GM23338 (cell line): ENCODE measurements around the gene ZNF276. TPM values are rescaled to one million over a fixed set of nuclear protein-coding genes. Genes with fewer than 3 reads are reported as not detected.

Source experiments
- ATAC-seq: fragments of 200-7000 bp; cut with Tn5 transposase; 3 replicates; pipeline ENCODE4 v1.9.1; 2020
- DNase-seq: peaks from one replicate; pipeline ENCODE4 v3.0.0-alpha.2; 2015; ENCODE audit warnings: low spot score
- H2AFZ ChIP-seq: fragments of 200-600 bp; sonication (generic); 2 replicates; pipeline ENCODE4 v1.8.0; 2016; ENCODE audit warnings: antibody characterized with exemption, mild to moderate bottlenecking, moderate library complexity
- H3F3A ChIP-seq: fragments of 200-600 bp; sonication (generic); replicated peaks from 2 replicates; pipeline ENCODE4 v1.8.0; 2017; ENCODE audit warnings: antibody characterized with exemption, mixed run types, low read depth
- H3K27ac ChIP-seq: fragments of 200-600 bp; sonication (generic); 2 replicates; pipeline ENCODE4 v1.6.1; 2016; ENCODE audit warnings: low read depth
- H3K27me3 ChIP-seq: fragments of 200-600 bp; sonication (generic); 2 replicates; pipeline ENCODE4 v1.8.0; 2016; ENCODE audit warnings: mild to moderate bottlenecking, mixed run types, moderate library complexity; ENCODE audit not compliant: insufficient read depth
- H3K36me3 ChIP-seq: fragments of 200-600 bp; sonication (generic); 2 replicates; pipeline ENCODE4 v1.8.0; 2016; ENCODE audit warnings: mild to moderate bottlenecking; ENCODE audit not compliant: insufficient read depth
- H3K4me1 ChIP-seq: fragments of 200-600 bp; sonication (generic); 2 replicates; pipeline ENCODE4 v1.8.0; 2016; ENCODE audit warnings: mild to moderate bottlenecking, moderate library complexity; ENCODE audit not compliant: insufficient read depth
- H3K4me2 ChIP-seq: fragments of 200-600 bp; sonication (generic); 2 replicates; pipeline ENCODE4 v1.7.1; 2017; ENCODE audit warnings: mixed run types
- H3K4me3 ChIP-seq: fragments of 200-600 bp; sonication (generic); 2 replicates; pipeline ENCODE4 v1.6.1; 2016; ENCODE audit warnings: mixed run types
- H3K79me2 ChIP-seq: fragments of 200-600 bp; sonication (generic); replicated peaks from 2 replicates; pipeline ENCODE4 v1.8.0; 2017; ENCODE audit warnings: mild to moderate bottlenecking; ENCODE audit not compliant: insufficient read depth
- H3K9me2 ChIP-seq: fragments of 200-600 bp; sonication (generic); 2 replicates; pipeline ENCODE4 v1.8.0; 2017; ENCODE audit not compliant: insufficient read depth
- H4K20me1 ChIP-seq: fragments of 200-600 bp; sonication (generic); replicated peaks from 2 replicates; pipeline ENCODE4 v1.8.0; 2017; ENCODE audit warnings: mild to moderate bottlenecking; ENCODE audit not compliant: insufficient read depth
- H3K27ac Mint-ChIP-seq: 2 replicates; pipeline ENCODE4 v1.8.0; 2020; ENCODE audit warnings: inconsistent platforms, mild to moderate bottlenecking, moderate library complexity, mixed read lengths
- H3K27me3 Mint-ChIP-seq: 3 replicates; pipeline ENCODE4 v1.8.0; 2022; ENCODE audit warnings: low read depth, mild to moderate bottlenecking, moderate library complexity, mixed read lengths, inconsistent platforms; ENCODE audit not compliant: insufficient read depth, poor library complexity
- H3K36me3 Mint-ChIP-seq: 3 replicates; pipeline ENCODE4 v1.8.0; 2021; ENCODE audit warnings: low read depth, mild to moderate bottlenecking, inconsistent platforms, moderate library complexity, mixed read lengths
- H3K4me1 Mint-ChIP-seq: 3 replicates; pipeline ENCODE4 v1.8.0; 2020; ENCODE audit warnings: mild to moderate bottlenecking, inconsistent platforms, mixed read lengths
- H3K4me3 Mint-ChIP-seq: 3 replicates; pipeline ENCODE4 v1.8.0; 2021; ENCODE audit warnings: moderate library complexity, mild to moderate bottlenecking, inconsistent platforms, mixed read lengths
- H3K9me3 Mint-ChIP-seq: 3 replicates; pipeline ENCODE4 v1.8.0; 2020; ENCODE audit warnings: moderate library complexity, mild to moderate bottlenecking, inconsistent platforms, mixed read lengths
- CREB1 ChIP-seq: fragments of 250-450 bp; sonication (Bioruptor Pico); IDR thresholded peaks from 2 replicates; pipeline ENCODE4 v1.5.0; 2020; ENCODE audit warnings: low read depth, mild to moderate bottlenecking, moderate library complexity
- EZH2 ChIP-seq: fragments of 200-600 bp; sonication (generic); IDR thresholded peaks from one replicate; pipeline ENCODE4 v1.8.0; 2017; ENCODE audit warnings: antibody characterized with exemption, mild to moderate bottlenecking, low read depth; ENCODE audit not compliant: unreplicated experiment
- NANOG ChIP-seq: IDR thresholded peaks from 2 replicates; pipeline ENCODE4 v1.6.1; 2016; ENCODE audit warnings: antibody characterized with exemption, borderline replicate concordance
- STAT1 ChIP-seq: IDR thresholded peaks from one replicate; pipeline ENCODE4 v1.6.1; 2016; ENCODE audit warnings: antibody characterized with exemption; ENCODE audit not compliant: unreplicated experiment
- ZNF114 ChIP-seq: fragments of 250-450 bp; sonication (Bioruptor Pico); IDR thresholded peaks from 2 replicates; pipeline ENCODE4 v1.5.0; 2020; ENCODE audit warnings: mild to moderate bottlenecking, moderate library complexity
- ZNF331 ChIP-seq: fragments of 250-450 bp; sonication (Bioruptor Pico); IDR thresholded peaks from 2 replicates; pipeline ENCODE4 v1.5.0; 2020; ENCODE audit warnings: low read depth, mild to moderate bottlenecking, moderate library complexity
- polyA plus RNA-seq: library from polyadenylated mRNA; unstranded; fragments of >200 nt; fragmentation: Nextera tagmentation; extraction: Ambion mirVana; gene quantifications from 2 replicates; pipeline ENCODE4 v1.2.1, GENCODE V29; 2016
- total RNA-seq: library from RNA; depleted of rRNA; stranded (reverse); fragments of >200 nt; shearing (Covaris generic); gene quantifications from 2 replicates; pipeline ENCODE4 v1.2.3, GENCODE V29; 2014
- TF ChIP-seq, protein P1 (sequence below): fragments of 250-450 bp; sonication (Bioruptor Pico); IDR thresholded peaks from 2 replicates; pipeline ENCODE4 v1.5.0; 2020; ENCODE audit warnings: mild to moderate bottlenecking, moderate library complexity
- TF ChIP-seq, protein P2 (sequence below): IDR thresholded peaks from one replicate; pipeline ENCODE4 v1.6.1; 2018; ENCODE audit warnings: antibody characterized with exemption; ENCODE audit not compliant: unreplicated experiment
- TF ChIP-seq, protein P3 (sequence below), 2 experiments: fragments of 200-600 bp in 1 of 2; sonication (generic) in 1 of 2; conservative IDR thresholded peaks; 2 replicates each; pipeline versions ENCODE4 v1.5.1 to v1.6.1; 2016 to 2017; ENCODE audit warnings: antibody characterized with exemption in 2 of 2, low read depth in 2 of 2, mild to moderate bottlenecking in 2 of 2, moderate library complexity in 1 of 2

Gene ZNF276
- total and polyA plus RNA-seq, 2 experiments from 2014 or later = 3.4 to 15.6 TPM

DNA sequence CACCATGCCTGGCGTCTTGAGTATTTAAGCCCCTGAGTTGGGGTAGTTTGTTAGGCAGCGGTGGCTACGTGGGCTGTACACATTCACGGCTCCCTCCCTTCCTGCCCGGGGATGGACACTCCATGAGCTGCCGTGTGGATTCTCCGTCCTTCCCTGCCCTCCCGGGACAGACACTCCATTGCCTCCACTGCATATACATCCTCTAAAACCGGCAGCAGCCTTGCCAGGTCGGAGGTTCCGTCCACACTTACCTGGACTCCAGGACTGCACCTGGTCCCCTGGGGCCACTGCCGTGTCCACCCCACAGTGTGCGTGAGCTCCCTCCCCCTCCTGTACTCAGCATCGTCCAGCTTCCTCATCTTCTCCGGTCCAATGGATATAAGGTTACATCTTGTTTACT is 16.3 kb upstream of the ZNF276 start (continued):
- TF ChIP-seq, protein P1, sequence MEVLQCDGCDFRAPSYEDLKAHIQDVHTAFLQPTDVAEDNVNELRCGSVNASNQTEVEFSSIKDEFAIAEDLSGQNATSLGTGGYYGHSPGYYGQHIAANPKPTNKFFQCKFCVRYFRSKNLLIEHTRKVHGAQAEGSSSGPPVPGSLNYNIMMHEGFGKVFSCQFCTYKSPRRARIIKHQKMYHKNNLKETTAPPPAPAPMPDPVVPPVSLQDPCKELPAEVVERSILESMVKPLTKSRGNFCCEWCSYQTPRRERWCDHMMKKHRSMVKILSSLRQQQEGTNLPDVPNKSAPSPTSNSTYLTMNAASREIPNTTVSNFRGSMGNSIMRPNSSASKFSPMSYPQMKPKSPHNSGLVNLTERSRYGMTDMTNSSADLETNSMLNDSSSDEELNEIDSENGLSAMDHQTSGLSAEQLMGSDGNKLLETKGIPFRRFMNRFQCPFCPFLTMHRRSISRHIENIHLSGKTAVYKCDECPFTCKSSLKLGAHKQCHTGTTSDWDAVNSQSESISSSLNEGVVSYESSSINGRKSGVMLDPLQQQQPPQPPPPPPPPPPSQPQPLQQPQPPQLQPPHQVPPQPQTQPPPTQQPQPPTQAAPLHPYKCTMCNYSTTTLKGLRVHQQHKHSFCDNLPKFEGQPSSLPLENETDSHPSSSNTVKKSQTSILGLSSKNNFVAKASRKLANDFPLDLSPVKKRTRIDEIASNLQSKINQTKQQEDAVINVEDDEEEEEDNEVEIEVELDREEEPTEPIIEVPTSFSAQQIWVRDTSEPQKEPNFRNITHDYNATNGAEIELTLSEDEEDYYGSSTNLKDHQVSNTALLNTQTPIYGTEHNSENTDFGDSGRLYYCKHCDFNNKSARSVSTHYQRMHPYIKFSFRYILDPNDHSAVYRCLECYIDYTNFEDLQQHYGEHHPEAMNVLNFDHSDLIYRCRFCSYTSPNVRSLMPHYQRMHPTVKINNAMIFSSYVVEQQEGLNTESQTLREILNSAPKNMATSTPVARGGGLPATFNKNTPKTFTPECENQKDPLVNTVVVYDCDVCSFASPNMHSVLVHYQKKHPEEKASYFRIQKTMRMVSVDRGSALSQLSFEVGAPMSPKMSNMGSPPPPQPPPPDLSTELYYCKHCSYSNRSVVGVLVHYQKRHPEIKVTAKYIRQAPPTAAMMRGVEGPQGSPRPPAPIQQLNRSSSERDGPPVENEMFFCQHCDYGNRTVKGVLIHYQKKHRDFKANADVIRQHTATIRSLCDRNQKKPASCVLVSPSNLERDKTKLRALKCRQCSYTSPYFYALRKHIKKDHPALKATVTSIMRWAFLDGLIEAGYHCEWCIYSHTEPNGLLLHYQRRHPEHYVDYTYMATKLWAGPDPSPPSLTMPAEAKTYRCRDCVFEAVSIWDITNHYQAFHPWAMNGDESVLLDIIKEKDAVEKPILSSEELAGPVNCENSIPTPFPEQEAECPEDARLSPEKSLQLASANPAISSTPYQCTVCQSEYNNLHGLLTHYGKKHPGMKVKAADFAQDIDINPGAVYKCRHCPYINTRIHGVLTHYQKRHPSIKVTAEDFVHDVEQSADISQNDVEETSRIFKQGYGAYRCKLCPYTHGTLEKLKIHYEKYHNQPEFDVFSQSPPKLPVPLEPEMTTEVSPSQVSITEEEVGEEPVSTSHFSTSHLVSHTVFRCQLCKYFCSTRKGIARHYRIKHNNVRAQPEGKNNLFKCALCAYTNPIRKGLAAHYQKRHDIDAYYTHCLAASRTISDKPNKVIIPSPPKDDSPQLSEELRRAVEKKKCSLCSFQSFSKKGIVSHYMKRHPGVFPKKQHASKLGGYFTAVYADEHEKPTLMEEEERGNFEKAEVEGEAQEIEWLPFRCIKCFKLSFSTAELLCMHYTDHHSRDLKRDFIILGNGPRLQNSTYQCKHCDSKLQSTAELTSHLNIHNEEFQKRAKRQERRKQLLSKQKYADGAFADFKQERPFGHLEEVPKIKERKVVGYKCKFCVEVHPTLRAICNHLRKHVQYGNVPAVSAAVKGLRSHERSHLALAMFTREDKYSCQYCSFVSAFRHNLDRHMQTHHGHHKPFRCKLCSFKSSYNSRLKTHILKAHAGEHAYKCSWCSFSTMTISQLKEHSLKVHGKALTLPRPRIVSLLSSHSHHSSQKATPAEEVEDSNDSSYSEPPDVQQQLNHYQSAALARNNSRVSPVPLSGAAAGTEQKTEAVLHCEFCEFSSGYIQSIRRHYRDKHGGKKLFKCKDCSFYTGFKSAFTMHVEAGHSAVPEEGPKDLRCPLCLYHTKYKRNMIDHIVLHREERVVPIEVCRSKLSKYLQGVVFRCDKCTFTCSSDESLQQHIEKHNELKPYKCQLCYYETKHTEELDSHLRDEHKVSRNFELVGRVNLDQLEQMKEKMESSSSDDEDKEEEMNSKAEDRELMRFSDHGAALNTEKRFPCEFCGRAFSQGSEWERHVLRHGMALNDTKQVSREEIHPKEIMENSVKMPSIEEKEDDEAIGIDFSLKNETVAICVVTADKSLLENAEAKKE = no peak
- TF ChIP-seq EZH2 (no peak), ZNF331 (CRISPR knock-in tag) (no peak), STAT1 (no peak)

DNA sequence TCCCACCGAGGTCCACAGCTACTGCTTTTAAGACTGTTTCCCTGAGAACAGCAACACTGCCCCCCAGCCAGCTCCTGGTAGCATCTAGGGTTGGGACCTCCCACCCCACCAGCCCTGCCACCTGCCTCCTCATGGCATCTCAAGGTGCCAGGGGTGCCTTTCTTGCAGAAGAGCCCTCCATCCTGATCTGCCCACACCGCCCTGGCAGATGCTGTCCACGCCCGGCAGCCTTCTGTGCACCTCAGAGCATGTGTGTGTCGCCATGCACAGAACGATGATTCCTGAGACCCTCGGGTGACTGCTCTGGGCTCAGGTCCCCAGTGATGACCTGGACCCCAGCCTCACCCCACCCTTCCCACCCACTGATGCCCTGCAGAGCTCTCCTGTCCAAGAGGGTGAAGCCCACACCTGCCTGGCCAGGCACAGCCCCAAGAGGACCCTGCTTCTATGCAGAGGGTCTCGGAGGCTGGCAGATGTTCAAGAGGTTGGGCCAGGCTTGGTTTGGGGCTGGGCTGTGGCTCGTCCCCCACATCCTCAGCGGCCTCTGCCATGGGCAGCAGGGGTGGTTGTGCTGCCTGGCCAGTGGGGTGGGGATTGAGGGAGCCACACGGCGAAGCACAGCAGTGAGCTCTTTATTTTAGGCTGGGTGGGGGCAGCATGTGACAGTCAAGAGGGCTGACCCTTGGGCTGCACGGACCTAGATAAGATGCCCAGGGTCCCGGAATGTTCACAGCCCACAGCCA is 14.6 kb upstream of the ZNF276 start:
- peaks cover 13% of the 10 kb centered on the region for H3K4me1 Mint-ChIP-seq

More for the DNA sequence above, 14.6 kb upstream of the ZNF276 start:
- H3K9me2 ChIP-seq = no peaks in the 10 kb centered on the region
- Mint-ChIP-seq H3K27me3 (peaks cover 35% of the 10 kb centered on the region), H3K4me3 (0 out of 3 replicates have a peak overlapping the region, but pooled peaks have one; percentile 50), H3K27ac (no peak overlapping the region), H3K36me3 (no peaks in the 10 kb centered on the region), H3K9me3 (no peaks in the 10 kb centered on the region)
- H3K4me1 ChIP-seq = peaks cover 12% of the 10 kb centered on the region
- ATAC-seq (no peak), DNase-seq (no peak)
- peak overlapping the region; percentile 52; the same call in 1 of the 2 replicates for H3K4me2 ChIP-seq
- H4K20me1 ChIP-seq = no peaks in the 10 kb centered on the region
- H3F3A ChIP-seq = 0 out of 2 replicates have a peak, but pooled peaks cover 8% of the 10 kb centered on the region
- no peak overlapping the region for H3K27ac ChIP-seq
- no peak overlapping the region for H3K4me3 ChIP-seq
- H3K27me3 ChIP-seq = peaks cover 23% of the 10 kb centered on the region; the same call in 1 of the 2 replicates
- peak overlapping the region; percentile 72; the same call in 1 of the 2 replicates for H2AFZ ChIP-seq
- H3K36me3 ChIP-seq = no peaks in the 10 kb centered on the region
- TF ChIP-seq CREB1 (CRISPR knock-in tag) (no peak), ZNF114 (no peak), NANOG (no peak), STAT1 (no peak)
- TF ChIP-seq, protein P2, sequence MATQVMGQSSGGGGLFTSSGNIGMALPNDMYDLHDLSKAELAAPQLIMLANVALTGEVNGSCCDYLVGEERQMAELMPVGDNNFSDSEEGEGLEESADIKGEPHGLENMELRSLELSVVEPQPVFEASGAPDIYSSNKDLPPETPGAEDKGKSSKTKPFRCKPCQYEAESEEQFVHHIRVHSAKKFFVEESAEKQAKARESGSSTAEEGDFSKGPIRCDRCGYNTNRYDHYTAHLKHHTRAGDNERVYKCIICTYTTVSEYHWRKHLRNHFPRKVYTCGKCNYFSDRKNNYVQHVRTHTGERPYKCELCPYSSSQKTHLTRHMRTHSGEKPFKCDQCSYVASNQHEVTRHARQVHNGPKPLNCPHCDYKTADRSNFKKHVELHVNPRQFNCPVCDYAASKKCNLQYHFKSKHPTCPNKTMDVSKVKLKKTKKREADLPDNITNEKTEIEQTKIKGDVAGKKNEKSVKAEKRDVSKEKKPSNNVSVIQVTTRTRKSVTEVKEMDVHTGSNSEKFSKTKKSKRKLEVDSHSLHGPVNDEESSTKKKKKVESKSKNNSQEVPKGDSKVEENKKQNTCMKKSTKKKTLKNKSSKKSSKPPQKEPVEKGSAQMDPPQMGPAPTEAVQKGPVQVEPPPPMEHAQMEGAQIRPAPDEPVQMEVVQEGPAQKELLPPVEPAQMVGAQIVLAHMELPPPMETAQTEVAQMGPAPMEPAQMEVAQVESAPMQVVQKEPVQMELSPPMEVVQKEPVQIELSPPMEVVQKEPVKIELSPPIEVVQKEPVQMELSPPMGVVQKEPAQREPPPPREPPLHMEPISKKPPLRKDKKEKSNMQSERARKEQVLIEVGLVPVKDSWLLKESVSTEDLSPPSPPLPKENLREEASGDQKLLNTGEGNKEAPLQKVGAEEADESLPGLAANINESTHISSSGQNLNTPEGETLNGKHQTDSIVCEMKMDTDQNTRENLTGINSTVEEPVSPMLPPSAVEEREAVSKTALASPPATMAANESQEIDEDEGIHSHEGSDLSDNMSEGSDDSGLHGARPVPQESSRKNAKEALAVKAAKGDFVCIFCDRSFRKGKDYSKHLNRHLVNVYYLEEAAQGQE = no peak
- TF ChIP-seq, protein P3, sequence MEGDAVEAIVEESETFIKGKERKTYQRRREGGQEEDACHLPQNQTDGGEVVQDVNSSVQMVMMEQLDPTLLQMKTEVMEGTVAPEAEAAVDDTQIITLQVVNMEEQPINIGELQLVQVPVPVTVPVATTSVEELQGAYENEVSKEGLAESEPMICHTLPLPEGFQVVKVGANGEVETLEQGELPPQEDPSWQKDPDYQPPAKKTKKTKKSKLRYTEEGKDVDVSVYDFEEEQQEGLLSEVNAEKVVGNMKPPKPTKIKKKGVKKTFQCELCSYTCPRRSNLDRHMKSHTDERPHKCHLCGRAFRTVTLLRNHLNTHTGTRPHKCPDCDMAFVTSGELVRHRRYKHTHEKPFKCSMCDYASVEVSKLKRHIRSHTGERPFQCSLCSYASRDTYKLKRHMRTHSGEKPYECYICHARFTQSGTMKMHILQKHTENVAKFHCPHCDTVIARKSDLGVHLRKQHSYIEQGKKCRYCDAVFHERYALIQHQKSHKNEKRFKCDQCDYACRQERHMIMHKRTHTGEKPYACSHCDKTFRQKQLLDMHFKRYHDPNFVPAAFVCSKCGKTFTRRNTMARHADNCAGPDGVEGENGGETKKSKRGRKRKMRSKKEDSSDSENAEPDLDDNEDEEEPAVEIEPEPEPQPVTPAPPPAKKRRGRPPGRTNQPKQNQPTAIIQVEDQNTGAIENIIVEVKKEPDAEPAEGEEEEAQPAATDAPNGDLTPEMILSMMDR (conservative IDR thresholded peaks at IDR 0.05; ENCODE audit: low read depth in 2 of 2) = no peak
- no peaks in the 10 kb centered on the region for H3K79me2 ChIP-seq
